Choroid plexus epithelial cell (primary cell): ENCODE results near the gene TMEM86A.

ENCODE experiments used
- DNase-seq: peaks from one replicate; pipeline ENCODE4 v3.0.0-alpha.2; 2010; ENCODE audit warnings: low read depth
- H3K4me3 ChIP-seq: 2 replicates; pipeline ENCODE4 v1.5.1; 2011; ENCODE audit warnings: low read depth, mild to moderate bottlenecking, control low read depth, low read length, moderate library complexity
- CTCF ChIP-seq: conservative IDR thresholded peaks from 2 replicates; pipeline ENCODE4 v1.5.1; 2011; ENCODE audit warnings: low read depth, mild to moderate bottlenecking, control low read depth, inconsistent platforms, low read length, moderate library complexity

The TMEM86A gene

GRCh38 chr11:18720091-18720807 is 21.7 kb downstream of the TMEM86A start:
- DNase-seq: no peak
- TF ChIP-seq CTCF: no peak
- no peak overlapping the region for H3K4me3 ChIP-seq

GRCh38 chr11:18720808-18721560 is 22.4 kb downstream of the TMEM86A start:
- no peak for TF ChIP-seq CTCF
- peak overlapping the region; percentile 61 for H3K4me3 ChIP-seq
- DNase-seq: peak; percentile 57

- DNase-seq: peak; percentile 55
- TF ChIP-seq CTCF: peak; percentile 83
Measured at GRCh38 chr11:18721561-18722292, 23.1 kb downstream of the TMEM86A start.

GRCh38 chr11:18722293-18722637 is 23.7 kb downstream of the TMEM86A start:
- no peak for TF ChIP-seq CTCF
- DNase-seq: no peak
- no peak overlapping the region for H3K4me3 ChIP-seq

More at GRCh38 chr11:18721561-18722292, 23.1 kb downstream of the TMEM86A start:
- H3K4me3 ChIP-seq: peak overlapping the region; percentile 61

GRCh38 chr11:18723991-18724390 is 25.4 kb downstream of the TMEM86A start:
- no peak overlapping the region for H3K4me3 ChIP-seq
- DNase-seq: no peak
- no peak for TF ChIP-seq CTCF

- H3K4me3 ChIP-seq: no peak within 1 kb of the TSS
- TF ChIP-seq CTCF: no peak
- no peak for DNase-seq
Measured at GRCh38 chr11:18726040-18726439, 27.5 kb downstream of the TMEM86A start, which contains the start of gene IGSF22. Gene IGSF22 (minus strand): TSS chr11:18726188. CDS start chr11:18724236, 1,952 bp downstream.
